ENCODE results near the gene GSTK1.
"Not testable (repeated sequence)": the region's sequence is repeated elsewhere in the genome, so short reads cannot be mapped to it uniquely, and the experiment has no call there.

Gene GSTK1

DNA sequence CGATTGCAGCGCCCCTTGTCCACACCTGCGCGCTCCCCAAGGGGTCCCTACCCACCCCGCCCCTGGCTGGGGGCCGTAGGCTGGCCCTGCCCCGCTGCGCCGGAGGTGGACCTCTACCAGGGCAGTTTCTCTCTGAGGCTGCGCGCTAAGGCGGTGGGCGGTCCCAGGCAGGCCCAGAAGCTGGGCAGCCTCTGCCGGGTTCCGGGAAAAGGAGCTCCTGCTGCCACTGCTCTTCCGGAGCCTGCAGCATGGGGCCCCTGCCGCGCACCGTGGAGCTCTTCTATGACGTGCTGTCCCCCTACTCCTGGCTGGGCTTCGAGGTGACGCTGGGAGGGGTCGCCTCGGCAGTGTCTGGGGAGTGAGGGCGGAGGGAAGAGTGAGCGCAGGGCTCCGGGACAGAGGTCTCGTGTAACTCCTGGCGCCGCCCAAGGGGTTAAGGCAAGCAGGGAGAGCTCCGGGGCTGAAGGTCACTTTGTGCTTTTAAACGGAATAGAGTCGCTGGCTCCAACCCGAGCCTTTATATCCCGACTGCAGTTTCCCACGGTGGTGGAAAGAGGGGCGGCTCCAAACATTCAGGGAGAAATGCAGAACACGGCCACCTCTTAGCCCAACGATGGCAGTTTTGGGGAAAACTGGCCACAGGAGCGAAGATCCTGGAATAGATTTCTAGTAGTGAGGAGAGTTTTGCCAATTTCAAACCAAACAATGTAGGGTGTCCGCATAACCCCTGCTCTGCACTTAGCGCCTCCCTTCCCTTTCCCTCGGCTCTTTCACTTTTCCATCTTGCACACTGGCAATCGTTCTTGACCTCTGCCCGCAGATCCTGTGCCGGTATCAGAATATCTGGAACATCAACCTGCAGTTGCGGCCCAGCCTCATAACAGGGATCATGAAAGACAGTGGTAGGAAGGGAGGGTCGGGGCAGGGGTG is at the start of gene GSTK1:
TSS of gene GSTK1 (plus strand) at position 176 of the 930 bp plus-strand sequence. CDS start at position 249, 73 bp downstream.
- DNase-seq (ENCODE audit: low read depth, low spot score): no peak

DNA sequence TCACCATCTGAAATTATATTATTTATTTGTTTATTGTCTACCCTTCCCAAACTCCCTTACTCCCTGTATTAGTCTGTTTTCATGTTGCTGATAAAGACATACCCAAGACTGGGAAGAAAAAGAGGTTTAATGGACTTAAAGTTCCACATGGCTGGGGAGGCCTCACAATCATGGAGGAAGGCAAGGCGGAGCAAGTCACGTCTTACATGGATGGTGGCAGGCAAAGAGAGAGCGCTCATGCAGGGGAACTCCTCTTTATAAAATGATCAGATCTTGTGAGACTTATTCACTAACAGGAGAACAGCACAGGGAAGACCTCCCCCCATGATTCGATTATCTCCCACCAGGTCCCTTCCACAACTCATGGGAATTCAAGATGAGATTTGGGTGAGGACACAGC is 49.8 kb upstream of the GSTK1 start:
- not testable (repeated sequence) for DNase-seq (ENCODE audit: low read depth, low spot score)

DNA sequence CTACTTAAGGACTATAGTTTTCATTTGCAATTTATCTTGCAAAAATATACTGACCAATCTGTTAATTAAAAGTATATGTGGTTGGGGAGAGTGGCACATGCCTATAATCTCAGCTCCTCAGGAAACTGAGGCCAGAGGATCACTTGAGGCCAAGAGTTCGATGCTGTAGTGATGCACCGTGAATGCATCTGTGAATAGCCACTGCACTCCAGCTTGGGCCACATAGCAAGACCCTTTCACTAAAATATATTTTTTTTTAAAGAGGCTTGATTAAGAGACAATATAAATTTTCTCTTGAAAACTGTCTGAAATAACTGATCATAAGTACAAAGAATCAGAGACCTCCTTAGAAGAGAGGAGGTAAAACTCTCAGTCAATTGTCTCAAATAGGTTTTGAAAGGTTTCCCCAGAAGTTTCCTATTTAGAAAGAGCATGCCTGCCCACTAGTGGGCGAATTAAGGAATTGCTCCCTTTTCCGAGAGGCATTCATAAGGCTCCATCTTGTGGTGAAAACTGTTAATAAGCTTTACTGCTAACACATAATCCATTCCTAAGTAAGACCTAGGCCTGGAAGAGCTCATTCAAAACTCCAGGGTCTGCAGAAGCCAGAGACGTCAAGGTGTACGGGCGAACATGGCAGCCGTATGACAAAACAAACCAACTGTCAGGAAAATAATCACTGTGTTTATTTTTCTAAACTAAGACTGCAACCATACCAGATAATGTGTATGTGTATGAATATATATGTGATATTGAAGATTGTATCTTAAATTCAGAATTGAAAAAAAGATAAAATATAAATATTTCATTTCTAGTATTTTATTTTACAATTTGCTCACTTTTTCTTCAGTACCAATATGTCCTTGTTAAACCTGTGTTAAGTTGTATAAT is 48.2 kb upstream of the GSTK1 start:
- DNase-seq (ENCODE audit: low read depth, low spot score): peak; percentile 78

DNA sequence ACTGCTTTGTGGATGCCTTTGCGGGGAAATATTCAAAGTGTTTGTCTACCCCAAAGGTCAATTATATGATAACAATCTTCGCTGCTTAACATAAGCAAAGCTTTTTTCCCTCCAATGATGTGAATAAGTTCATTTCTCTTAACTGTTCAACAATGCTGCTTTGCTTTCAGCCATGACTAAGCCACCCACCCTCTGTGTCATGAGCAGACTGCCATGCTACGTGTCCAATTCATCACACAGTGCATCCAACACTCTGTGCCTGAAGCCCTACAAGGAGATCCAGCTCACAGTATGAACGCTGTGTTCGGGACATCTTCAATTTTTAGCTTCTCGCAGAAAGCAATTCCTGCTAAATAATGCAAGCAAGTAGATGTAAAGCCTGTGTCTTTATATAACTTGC is 47.1 kb upstream of the GSTK1 start:
- no peak for DNase-seq (ENCODE audit: low read depth, low spot score)

DNA sequence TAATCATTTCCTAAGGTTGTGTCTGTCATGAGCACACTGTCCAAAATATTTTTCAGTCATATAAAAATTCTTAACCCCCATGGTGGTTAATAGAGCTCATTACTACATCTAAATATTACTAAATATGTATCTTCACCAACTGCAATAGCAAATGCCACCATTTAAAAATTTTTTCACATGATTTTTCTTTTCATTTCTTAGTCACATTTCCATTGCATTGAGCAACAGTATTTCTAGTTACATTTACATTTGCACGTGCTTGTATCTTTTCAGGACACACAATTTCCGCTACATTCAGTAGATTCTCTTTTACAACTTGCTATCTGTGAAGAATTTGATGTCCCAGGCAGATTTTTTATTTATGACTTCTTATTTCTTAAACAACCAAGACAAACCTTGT is 46.6 kb upstream of the GSTK1 start:
- no peak for DNase-seq (ENCODE audit: low read depth, low spot score)

DNA sequence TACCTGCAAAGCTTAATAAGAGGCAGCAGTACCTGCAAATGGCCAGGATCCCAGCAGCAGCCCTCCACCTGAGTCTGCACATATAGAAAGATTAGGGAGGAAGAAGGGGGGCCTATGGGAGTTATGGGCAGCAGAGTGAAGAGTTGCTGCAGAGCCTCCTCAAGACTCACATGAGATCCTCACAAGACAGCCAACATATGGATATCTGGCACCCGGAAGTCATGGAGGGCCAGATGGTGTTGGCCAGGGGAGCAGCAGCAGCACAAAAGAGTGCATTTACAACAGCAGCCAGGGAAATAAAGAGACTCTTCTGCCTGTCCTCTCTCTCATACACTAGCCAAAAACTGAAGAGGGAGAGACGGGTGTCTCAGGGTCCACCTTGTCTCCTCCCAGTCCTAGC is 45.4 kb upstream of the GSTK1 start:
- no peak for DNase-seq (ENCODE audit: low read depth, low spot score)

DNA sequence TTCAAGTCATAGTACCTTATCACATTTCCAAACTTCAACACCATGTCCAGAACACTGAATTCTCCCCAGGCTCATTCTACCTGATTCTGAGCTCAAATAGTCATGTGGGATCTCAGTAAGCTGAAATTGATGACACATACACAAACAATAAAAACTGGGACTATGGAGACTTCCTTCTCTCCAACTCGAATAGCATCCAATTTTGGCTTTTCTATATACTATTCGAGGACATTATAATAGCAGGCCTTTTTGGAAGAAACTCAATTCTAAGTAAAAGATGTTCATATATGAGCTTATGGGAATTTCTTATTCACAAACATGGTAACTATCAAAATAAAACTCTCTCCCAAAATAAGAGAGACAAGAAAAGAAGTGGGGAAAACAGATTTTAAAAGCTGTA is 42.0 kb upstream of the GSTK1 start:
- no peak for DNase-seq (ENCODE audit: low read depth, low spot score)

DNA sequence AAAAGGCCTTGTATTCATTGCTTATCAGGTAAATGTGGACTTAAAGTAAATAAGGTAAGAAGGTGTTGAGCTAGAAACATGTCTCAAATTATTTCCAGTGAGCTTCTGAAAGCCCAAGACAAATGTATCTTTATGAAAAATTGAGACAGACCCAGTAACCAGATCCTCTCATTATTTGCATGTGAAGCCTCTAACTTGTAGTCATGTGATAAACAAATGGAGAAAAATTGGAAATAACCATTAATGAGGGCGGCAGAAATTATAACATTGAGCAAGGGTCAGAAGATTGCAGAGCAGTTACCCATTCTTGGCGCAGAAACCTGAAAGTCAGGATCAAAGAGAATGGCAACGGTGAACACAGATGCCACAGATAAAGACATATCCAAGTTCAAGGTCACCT is 41.5 kb upstream of the GSTK1 start, which contains the start of gene TAS2R40:
TSS of gene TAS2R40 (plus strand) at position 301 of the 400 bp plus-strand sequence. CDS start at position 343, 42 bp downstream.
- DNase-seq (ENCODE audit: low read depth, low spot score): no peak

DNA sequence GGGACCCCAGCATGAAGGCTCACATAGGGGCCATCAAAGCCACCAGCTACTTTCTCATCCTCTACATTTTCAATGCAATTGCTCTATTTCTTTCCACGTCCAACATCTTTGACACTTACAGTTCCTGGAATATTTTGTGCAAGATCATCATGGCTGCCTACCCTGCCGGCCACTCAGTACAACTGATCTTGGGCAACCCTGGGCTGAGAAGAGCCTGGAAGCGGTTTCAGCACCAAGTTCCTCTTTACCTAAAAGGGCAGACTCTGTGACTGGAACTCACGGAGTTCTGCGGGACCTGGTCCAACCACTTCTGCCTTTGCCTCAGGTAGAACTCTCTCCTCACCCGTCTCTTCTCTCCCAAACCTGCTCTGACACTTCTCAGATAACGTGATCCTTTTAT is 40.5 kb upstream of the GSTK1 start:
- DNase-seq (ENCODE audit: low read depth, low spot score): no peak

DNA sequence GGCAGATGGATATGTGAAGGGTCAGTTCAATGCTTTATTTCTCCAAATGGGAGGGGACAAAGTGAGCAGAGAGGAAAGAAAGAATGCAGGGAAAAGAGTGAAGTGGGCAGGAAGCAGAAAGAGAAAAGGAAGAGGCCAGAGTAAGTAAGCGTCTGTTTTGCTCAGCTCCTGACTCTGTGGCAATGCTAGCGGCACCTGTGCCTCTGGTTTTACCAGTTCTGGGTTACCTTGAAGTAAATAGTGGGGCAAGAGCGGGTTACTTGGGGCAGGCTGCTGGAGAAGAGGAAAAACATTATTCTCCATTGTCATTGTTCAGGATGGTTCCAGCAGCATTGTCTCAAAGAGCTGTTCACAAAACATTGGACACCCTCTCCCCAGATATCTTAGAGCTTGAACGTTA is 39.5 kb upstream of the GSTK1 start:
- DNase-seq (ENCODE audit: low read depth, low spot score): no peak

DNA sequence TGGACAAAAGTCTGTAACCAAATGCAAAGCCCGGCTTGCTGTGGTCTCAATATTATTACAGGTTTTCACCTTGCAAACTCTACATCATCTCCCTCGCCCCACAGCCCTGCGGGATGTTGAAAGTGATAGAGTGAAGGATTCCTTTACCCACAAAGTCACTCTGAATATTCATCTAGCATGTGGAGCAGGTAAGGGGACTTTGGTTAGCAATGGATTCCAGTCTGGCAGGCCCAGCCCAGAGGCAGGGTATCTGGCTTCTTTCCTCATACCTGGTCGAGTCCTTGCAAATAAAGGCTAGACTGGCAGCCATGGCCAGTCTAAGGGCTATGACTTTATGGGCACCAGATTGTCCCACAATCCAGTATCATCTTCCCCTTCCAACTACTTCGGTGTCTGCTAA is 38.2 kb upstream of the GSTK1 start:
- no peak for DNase-seq (ENCODE audit: low read depth, low spot score)

DNA sequence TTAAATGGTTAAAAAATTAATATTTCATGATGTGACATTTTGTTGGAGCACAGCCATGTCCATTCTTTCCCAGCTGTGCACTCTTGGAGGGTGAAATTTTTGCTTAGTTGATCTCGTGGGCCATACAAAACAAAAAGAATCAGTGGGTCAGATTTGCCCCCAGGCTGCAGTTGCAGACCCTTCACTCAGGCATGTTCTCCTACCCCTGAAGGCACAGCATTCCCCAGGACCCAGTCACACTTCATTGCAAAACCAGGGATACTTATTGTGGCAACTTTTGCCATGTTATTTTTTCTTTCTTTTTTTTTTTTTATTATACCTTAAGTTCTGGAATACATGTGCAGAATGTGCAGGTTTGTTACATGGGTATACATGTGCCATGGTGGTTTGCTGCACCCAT is 35.4 kb upstream of the GSTK1 start:
- no peak for DNase-seq (ENCODE audit: low read depth, low spot score)

DNA sequence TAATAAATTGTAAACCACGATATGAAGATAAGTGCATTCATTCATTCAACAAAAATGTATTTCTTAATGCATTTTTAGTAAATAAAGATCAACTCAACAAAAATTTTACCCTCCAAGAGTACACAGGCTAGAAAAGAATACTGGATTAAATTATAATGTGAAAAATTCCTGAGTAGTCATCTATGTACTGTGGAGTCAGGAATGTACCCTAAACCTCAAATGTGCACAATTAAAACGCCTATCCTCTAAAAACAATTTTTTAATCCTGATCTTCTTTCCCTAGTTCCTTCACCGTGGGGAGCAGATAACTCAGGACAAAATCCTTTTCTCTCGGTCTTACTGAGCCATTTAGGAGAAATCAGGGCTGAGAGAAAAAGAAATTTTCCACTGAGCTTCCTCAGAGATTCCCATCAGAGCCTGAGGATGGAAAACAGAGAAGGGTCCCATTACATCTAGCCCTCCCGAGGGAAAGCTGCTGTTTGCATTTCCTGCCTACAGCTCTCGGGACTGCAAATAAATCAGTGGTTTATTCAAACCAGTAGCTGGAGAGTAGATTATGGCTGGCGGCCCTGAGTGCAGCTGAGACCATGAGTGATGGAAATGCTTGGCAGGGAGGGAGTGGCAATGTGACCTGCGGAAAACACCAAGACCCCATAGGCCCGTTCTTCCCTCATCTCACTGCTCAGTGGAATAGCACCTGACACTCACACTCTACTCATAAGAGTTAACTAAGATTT is 34.0 kb upstream of the GSTK1 start:
- DNase-seq (ENCODE audit: low read depth, low spot score): no peak

DNA sequence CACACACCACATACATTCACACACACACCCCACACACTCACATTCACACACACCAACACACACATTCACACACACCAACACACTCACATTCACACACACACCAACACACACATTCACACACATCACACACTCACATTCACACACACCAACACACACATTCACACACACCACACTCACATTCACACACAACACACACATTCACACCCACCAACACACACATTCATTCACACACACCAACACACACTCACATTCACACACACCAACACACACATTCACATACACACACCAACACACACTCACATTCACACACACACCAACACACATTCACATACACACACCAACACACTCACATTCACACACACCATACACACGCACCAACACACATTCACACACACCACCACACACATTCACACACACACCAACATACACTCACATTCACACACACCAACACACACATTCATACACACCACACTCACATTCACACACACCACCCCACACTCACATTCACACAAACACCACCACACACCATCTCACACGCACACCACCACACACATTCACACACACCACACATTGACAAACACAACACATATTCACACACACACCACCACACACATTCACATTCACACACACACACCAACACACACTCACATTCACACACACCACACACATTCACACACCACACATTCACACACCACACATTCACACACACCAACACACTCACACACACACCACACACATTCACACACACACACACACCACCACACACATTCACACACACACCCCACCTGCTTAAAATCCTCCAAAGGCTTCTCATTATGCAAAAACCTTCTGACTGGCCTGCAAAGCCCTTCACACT is 32.4 kb upstream of the GSTK1 start:
- no peak for DNase-seq (ENCODE audit: low read depth, low spot score)

DNA sequence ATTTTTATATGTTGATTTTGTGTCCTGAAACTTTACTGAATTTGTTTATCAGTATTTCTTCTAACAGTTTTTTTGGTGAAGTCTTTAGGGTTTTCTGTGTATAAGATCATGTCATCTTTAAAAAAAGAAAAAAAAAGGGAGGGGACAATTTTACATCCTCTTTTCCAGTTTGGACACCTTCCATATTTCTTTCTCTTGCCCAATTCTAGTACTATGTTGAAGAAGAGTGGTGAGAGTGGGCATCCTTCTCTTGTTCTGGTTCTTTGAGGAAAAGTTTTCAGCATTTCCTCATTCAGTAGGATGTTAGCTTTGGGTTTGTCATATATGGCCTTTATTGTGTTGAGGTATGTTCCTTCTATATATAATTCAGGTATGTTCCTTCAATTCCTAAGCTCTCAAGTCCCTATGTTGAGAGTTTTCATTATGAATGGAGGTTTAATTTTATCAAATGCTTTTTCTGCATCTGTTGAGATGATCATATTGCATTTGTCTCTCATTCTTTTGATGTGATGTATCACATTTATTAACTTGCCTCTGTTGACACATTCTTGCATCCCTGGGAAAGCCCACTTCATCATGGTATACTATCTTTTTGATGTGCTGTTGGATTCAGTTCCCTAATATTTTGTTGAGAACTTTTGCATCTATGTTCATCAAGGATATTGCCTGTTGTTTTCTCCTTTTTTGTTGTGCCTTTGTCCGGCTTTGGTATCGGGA is 29.3 kb upstream of the GSTK1 start:
- no peak for DNase-seq (ENCODE audit: low read depth, low spot score)

DNA sequence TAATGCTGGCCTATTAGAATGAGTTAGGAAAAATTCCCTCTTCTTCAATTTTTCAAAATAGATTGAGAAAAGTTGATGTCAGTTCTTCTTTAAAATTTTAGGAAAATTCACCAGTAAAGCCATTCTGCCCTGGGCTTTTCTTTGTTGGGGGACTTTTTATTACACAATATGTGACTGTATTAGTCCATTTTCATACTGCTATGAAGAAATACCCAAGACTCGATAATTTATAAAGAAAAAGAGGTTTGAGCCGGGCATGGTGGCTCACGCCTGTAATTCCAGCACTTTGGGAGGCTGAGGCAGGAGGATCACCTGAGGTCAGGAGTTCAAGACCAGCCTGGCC is 28.7 kb upstream of the GSTK1 start:
- DNase-seq (ENCODE audit: low read depth, low spot score): no peak

DNA sequence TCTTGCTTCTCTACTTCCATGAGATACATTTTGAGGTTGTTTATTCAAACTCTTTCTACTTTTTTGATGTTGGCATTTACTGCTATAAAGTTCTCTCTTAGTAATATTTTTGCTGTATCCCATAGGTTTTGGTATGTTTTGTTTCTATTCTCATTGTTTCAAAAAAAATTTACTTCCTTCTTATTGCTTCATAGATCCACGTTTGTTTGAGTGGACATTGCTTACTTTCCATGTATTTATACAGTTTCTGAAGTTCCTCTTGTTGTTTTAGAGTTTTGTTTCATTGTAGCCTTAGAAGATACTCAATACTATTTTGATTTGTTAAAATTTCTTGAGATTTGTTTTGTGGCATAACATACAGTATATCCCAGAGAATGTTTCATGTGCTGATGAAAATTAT is 27.7 kb upstream of the GSTK1 start:
- no peak for DNase-seq (ENCODE audit: low read depth, low spot score)

DNA sequence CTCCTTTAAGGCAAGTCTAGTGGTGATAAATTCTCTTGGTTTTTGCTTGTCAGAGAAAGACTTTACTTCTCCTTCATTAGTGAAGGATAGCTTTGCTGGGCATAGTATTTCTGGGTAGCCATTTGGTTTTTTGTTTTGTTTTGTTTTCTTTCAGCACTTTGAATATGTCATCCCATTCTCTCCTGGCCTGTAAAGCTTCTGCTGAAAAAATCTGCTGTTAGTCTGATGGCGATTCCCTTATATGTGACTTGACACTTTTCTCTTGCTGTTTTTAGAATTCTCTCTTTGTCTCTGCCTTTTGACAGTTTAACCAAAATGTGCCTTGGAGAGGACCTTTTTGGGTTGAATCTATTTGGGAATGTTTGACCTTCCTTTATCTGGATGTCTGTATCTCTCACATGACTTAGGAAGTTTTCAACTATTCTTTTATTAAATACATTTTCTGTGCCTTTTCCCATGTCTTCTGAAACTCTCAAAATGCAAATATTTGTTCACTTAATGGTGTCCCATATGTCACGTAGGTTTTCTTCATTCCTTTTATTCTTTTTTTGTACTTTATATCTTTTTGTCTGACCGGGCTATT is 26.7 kb upstream of the GSTK1 start:
- DNase-seq (ENCODE audit: low read depth, low spot score): no peak

DNA sequence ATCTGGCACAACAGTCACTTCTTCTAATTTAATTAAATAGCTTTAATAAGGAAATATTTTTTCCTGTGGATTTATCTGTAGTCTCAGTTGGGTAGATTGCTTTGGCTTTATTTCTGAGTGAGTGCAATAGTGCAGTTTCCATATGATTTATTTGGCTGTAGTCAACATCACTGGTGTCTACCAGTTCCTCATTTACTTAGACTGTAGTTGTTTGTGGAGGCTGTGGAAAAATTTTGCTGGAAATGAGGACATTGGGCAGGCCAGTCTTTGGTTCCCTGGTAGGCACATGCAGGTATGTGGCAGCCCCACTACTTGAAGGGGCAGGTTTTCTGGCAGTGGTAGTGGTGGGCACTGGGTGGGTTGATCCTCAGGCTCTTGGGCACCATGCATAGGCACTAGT is 25.9 kb upstream of the GSTK1 start:
- no peak for DNase-seq (ENCODE audit: low read depth, low spot score)
